ENCODE measurements around the gene NR4A3. TPM values are rescaled to one million over a fixed set of nuclear protein-coding genes. Genes with fewer than 3 reads are reported as not detected.

NR4A3 gene
- total RNA-seq, 2 experiments from 2014 or later, result 112 to 113 TPM

- no peak for DNase-seq
- TF ChIP-seq CTCF (IDR thresholded peaks at IDR 0.05), result no peak
- Mint-ChIP-seq H3K27ac (peak overlapping the region; percentile 97), H3K4me1 (ENCODE audit: low read depth) (peaks cover 28% of the 10 kb centered on the region), H3K9me3 (no peaks in the 10 kb centered on the region), H3K27me3 (no peaks in the 10 kb centered on the region), H3K36me3 (ENCODE audit: low read depth) (peaks cover 8% of the 10 kb centered on the region), H3K4me3 (peak overlapping the region; percentile 97)
- ChIA-PET POLR2A (interaction anchor here (0.6 to 1.7 kb wide), 5 partner anchors 8 to 685 kb away, joined by 3 to 6 read pairs (median 3); partner anchors contain the start of genes ALG2 and SEC61B), CTCF (interaction anchor here (0.6 to 1.9 kb wide), 4 partner anchors 10 to 309 kb away, joined by 3 to 5 read pairs (median 4); no protein-coding TSS in a partner anchor)
- no peak for ATAC-seq
- intact Hi-C loops (cut with micrococcal nuclease), result loop anchor here (5.0 kb wide), 2 partner anchors 85 to 100 kb away; partner anchors contain the start of gene NR4A3
Measured at GRCh38 chr9:99907208-99907532, 85.5 kb downstream of the NR4A3 start.

GRCh38 chr9:99911600-99911999 is 89.9 kb downstream of the NR4A3 start:
- Mint-ChIP-seq H3K27ac (no peak overlapping the region), H3K36me3 (ENCODE audit: low read depth) (peaks cover 28% of the 10 kb centered on the region), H3K4me1 (ENCODE audit: low read depth) (peaks cover 37% of the 10 kb centered on the region), H3K4me3 (no peak overlapping the region), H3K27me3 (no peaks in the 10 kb centered on the region), H3K9me3 (no peaks in the 10 kb centered on the region)
- ChIA-PET POLR2A (no interaction called here), CTCF (interaction anchor here (0.9 kb wide), 1 partner anchor 100 kb away, joined by 3 read pairs; no protein-coding TSS in a partner anchor)
- no peak for TF ChIP-seq CTCF (IDR thresholded peaks at IDR 0.05)
- no peak for DNase-seq
- intact Hi-C loops (cut with micrococcal nuclease), result no loop called here
- ATAC-seq, result no peak

Other genes starting within 250 kb of the NR4A3 start
- 10 to 100 TPM; 33.3 to 41.9 TPM for gene STX17, start 84.8 kb downstream of the NR4A3 start, total RNA-seq

Data from activated CD8-positive, alpha-beta T cell treated with anti-CD3 and anti-CD28 coated beads for 36 hours (primary cell).